OCI-LY1 (cell line): ENCODE data around the gene LRRC28.

ENCODE experiments used
- EZH2 ChIP-seq: fragments of 200-600 bp; sonication (generic), shearing (Covaris generic); IDR thresholded peaks from 2 replicates; pipeline ENCODE4 v1.8.0; 2017; ENCODE audit warnings: borderline replicate concordance, mixed run types, mild to moderate bottlenecking, antibody characterized with exemption, low read length, moderate library complexity, mixed read lengths
- TF ChIP-seq, protein P1 (sequence below): fragments of 200-600 bp; sonication (generic), shearing (Covaris generic); IDR thresholded peaks from 2 replicates; pipeline ENCODE4 v1.5.1; 2017; ENCODE audit warnings: mild to moderate bottlenecking, antibody characterized with exemption, low read length, moderate library complexity, mixed read lengths

DNA sequence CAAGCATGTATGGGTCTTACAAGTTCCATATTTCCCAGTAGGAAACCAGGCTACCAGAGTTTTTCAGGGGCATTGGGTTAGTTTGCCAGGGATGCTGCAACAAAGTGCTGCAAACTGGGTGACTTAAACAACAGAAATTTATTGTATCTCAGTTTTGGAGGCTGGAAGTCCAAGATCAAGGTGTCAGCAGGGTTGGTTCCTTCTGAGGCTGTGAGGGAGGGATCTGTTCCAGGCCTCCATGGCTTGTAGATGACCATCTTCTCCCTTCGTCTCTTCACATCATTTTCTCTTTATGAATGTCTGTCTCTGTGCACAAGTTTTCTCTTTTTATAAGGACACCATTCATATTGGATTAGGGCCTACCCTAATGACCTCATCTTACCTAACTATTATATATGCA is 114.7 kb downstream of the LRRC28 start:
- TF ChIP-seq, protein P1, sequence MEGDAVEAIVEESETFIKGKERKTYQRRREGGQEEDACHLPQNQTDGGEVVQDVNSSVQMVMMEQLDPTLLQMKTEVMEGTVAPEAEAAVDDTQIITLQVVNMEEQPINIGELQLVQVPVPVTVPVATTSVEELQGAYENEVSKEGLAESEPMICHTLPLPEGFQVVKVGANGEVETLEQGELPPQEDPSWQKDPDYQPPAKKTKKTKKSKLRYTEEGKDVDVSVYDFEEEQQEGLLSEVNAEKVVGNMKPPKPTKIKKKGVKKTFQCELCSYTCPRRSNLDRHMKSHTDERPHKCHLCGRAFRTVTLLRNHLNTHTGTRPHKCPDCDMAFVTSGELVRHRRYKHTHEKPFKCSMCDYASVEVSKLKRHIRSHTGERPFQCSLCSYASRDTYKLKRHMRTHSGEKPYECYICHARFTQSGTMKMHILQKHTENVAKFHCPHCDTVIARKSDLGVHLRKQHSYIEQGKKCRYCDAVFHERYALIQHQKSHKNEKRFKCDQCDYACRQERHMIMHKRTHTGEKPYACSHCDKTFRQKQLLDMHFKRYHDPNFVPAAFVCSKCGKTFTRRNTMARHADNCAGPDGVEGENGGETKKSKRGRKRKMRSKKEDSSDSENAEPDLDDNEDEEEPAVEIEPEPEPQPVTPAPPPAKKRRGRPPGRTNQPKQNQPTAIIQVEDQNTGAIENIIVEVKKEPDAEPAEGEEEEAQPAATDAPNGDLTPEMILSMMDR, result no peak
- TF ChIP-seq EZH2, result no peak
